Motor neuron (in vitro differentiated cells): ENCODE data around the gene PPP2R5E. TPM values are rescaled to one million over a fixed set of nuclear protein-coding genes. Genes with fewer than 3 reads are reported as not detected.
"Not testable (repeated sequence)": the region's sequence is repeated elsewhere in the genome, so short reads cannot be mapped to it uniquely, and the experiment has no call there.

ENCODE experiments used
- ATAC-seq, 8 experiments: fragments of 200-7000 bp; cut with Tn5 transposase; replicated peaks in 6 of 8; 2 replicates each; pipeline ENCODE4 v1.8.0; 2021; ENCODE audit warnings: mild to moderate bottlenecking in 8 of 8, moderate library complexity in 8 of 8
- H3K27ac ChIP-seq, 2 donors: fragments of 250-450 bp; sonication (Bioruptor Pico); 2 replicates each; pipeline ENCODE4 v1.9.0; 2021; ENCODE audit warnings: antibody characterized with exemption in 2 of 2, mild to moderate bottlenecking in 2 of 2, moderate library complexity in 1 of 2
- H3K4me1 ChIP-seq, 2 donors: fragments of 250-450 bp; sonication (Bioruptor Pico); replicated peaks in 1 of 2; 2 replicates each; pipeline ENCODE4 v1.6.1; 2021; ENCODE audit warnings: antibody characterized with exemption in 2 of 2, mild to moderate bottlenecking in 2 of 2, moderate library complexity in 1 of 2
- H3K4me3 ChIP-seq, 5 donors: fragments of 250-450 bp; sonication (Bioruptor Pico); 2 replicates each; pipeline ENCODE4 v1.9.0; 2021; ENCODE audit warnings: antibody characterized with exemption in 5 of 5, mild to moderate bottlenecking in 5 of 5, moderate library complexity in 4 of 5
- WGBS, 10 experiments: fragments of 450-650 bp; shearing (Covaris generic); methylation state at CpG; one replicate each; pipeline ENCODE4 v1.0.0; 2022; 5-methylcytosine and 5-hydroxymethylcytosine counted together
- in situ Hi-C, 9 experiments: fragments of 400-800 bp; cut with MboI; loops; one replicate each; pipeline ENCODE4 v1.15.0; 2021; ENCODE audit warnings: low sequenced_read_pairs in 9 of 9, low pct_unique_long_range_greater_than_20kb in 2 of 9; ENCODE audit not compliant: unreplicated experiment in 9 of 9
- total RNA-seq, 8 experiments: library from RNA; unstranded; fragments of 300-600 nt; gene quantifications; 2 replicates each; pipeline versions ENCODE4 v1.2.3 to v1.2.4, GENCODE V29; 2022

Gene PPP2R5E
- 10 to 100 TPM; 10.3 to 39.2 (median 27.6) TPM for total RNA-seq

DNA sequence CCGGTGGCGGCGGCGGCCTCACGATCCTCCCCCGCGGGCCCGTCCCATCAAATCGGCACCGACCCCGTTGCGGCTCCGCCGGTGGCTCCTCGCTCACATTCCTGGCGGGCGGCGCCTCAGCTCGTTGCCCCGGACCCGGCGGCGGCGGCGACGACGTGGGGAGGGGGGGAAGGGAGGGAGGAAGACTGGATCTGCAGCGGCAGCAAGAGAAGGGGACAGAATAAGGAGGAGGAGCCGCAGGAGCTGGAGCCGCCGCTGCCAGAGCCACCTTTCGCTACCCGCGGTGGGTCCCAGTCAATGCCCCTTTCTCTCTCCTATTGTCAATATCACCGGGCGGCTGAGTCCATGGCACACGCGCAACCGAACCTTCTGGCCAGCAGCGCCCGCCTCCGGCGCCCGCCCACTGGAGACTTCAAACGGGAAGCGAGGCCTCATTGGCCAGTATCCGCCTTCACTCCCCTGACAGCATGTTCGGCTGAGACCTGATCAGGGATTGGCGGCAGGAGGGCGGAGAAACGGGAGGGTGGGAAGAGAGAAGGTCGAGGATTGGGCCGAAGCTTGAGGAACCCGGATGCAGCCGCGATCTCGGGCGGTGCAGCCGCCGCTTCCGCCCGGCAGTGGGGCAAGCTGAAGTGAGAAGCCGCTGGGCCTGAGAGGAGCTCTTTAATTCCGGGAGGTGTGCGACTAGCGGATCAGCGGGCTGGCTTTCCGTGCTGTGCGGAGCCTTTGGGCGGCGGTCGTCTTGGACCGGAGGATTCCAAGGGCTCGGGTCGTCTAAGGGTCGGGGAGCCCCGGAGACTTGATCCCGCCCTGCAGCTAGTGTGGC is at the start of gene PPP2R5E:
Gene PPP2R5E, minus strand, starts transcription at position 378 of the 826 bp plus-strand sequence. CDS start 3,692 bp downstream, outside the sequence.
- Histone ChIP-seq H3K4me3 (peak within 1 kb of the TSS; percentile 75 to 93 (median 82)), H3K27ac (peak within 1 kb of the TSS; percentile 87 to 88), H3K4me1 (peaks cover 8 to 9% of the 10 kb centered on the region in 2 donors)
- 0 to 20% methylated on average over 1 to 11 of the region's 78 CpGs; no CpG with 5 or more reads in 8 of the 10 experiments for WGBS, 10 experiments
- in situ Hi-C loops, result loop anchor here in 1 of 9 experiments (10.0 kb wide), 1 partner anchor 158 kb away; no protein-coding TSS in a partner anchor
- peak; percentile 94 to 97 (median 96) for ATAC-seq

DNA sequence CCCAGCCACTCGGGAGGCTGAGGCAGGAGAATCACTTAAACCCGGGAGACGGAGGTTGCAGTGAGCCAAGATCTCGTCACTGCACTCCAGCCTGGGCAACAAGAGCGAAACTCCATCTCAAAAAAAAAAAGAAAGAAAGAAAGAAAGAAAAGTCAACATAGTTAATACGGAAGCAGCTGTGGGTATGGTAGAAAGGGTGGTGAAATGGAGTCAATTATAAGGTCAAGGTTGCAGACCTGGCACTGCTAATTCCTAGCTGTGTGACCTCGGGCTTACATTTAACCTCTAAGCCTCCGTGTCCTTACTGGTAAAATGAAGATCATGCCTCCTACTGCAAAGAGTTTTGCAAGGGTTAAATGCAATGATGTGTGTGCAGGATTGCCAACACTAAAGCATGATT is 39.9 kb upstream of the PPP2R5E start:
- 20 to 100% (median 80%) methylated on average over 1 to 6 of the region's 8 CpGs; no CpG with 5 or more reads in 2 of the 10 experiments for whole genome bisulfite sequencing, 10 experiments
- ATAC-seq, H3K27ac ChIP-seq, H3K4me3 ChIP-seq, in situ Hi-C loops, H3K4me1 ChIP-seq: not testable (repeated sequence)

GRCh38 chr14:63581491-63581890 is 38.3 kb upstream of the PPP2R5E start:
- in situ Hi-C loops, result no loop called here
- H3K4me3 ChIP-seq, result no peak overlapping the region
- no peak overlapping the region for H3K27ac ChIP-seq
- ATAC-seq, result no peak
- WGBS, 10 experiments, result 9 to 100% (median 79%) methylated on average over 1 to 4 of the region's 4 CpGs; no CpG with 5 or more reads in 1 of the 10 experiments
- no peaks in the 10 kb centered on the region for H3K4me1 ChIP-seq

- 83 to 100% (median 100%) methylated on average over 1 of the region's 1 CpG; no CpG with 5 or more reads in 4 of the 10 experiments for WGBS, 10 experiments
- H3K4me3 ChIP-seq, result no peak overlapping the region
- H3K27ac ChIP-seq, result no peak overlapping the region
- no peaks in the 10 kb centered on the region for H3K4me1 ChIP-seq
- no peak for ATAC-seq
- in situ Hi-C loops, result no loop called here
Measured at GRCh38 chr14:63578300-63578699, 35.1 kb upstream of the PPP2R5E start.

- 40 to 94% (median 60%) methylated on average over 1 to 4 of the region's 4 CpGs; no CpG with 5 or more reads in 1 of the 10 experiments for WGBS, 10 experiments
- no peaks in the 10 kb centered on the region for H3K4me1 ChIP-seq
- no peak overlapping the region for H3K4me3 ChIP-seq
- in situ Hi-C loops, result no loop called here
- H3K27ac ChIP-seq, result no peak overlapping the region
- peak in 2 of 8 experiments; percentile 18 to 29 for ATAC-seq
Measured at GRCh38 chr14:63573581-63573980, 30.4 kb upstream of the PPP2R5E start.

DNA sequence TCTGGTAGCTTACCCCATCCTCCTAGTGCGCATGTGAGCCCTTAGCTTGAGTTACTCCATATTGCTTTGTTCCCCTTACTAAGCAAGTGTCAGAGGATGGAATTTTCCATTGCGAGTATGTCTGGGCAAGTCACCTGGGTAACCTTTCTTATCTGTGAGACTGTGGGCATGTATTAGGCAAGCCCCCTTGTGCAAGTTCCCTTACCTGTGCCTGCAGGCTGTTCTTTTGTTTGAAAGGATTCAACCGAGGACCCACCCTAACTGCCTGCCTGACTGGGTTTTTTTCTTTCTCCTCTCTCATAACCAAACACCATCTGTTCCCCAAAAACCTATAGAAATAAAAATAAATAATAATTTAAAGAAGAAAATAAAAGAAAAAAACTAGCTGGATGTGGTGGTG is 22.3 kb upstream of the PPP2R5E start:
- no peak overlapping the region for H3K4me3 ChIP-seq
- no peak for ATAC-seq
- no peaks in the 10 kb centered on the region for H3K4me1 ChIP-seq
- WGBS, 10 experiments, result 76 to 100% (median 92%) methylated on average over 1 to 3 of the region's 3 CpGs
- no peak overlapping the region for H3K27ac ChIP-seq
- in situ Hi-C loops, result no loop called here

DNA sequence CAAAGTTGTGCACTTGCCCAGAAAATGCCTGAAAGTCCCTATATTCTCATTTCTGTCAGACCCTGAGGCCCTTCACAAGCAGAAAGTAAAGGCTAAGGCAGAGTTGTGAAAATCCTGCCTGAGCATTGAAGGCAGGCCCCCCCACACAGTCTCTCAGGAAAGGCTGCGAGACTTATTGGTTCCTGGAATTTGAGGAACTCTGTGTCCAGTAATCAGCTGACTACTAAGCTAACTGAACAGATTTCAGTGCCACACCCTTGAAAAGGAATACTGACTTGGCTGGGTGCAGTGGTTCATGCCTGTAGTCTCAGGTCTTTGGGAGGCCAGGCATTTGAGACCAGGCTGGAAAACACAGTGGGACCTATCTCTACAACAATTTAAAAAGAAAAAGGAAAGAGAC is 21.1 kb upstream of the PPP2R5E start:
- Histone ChIP-seq H3K4me1 (no peaks in the 10 kb centered on the region), H3K27ac (no peak overlapping the region), H3K4me3 (no peak overlapping the region)
- peak in 3 of 8 experiments; percentile 91 to 94 (median 92) for ATAC-seq
- WGBS, 10 experiments, result 0 to 100% (median 92%) methylated on average over 1 of the region's 1 CpG; no CpG with 5 or more reads in 6 of the 10 experiments
- in situ Hi-C loops, result no loop called here

DNA sequence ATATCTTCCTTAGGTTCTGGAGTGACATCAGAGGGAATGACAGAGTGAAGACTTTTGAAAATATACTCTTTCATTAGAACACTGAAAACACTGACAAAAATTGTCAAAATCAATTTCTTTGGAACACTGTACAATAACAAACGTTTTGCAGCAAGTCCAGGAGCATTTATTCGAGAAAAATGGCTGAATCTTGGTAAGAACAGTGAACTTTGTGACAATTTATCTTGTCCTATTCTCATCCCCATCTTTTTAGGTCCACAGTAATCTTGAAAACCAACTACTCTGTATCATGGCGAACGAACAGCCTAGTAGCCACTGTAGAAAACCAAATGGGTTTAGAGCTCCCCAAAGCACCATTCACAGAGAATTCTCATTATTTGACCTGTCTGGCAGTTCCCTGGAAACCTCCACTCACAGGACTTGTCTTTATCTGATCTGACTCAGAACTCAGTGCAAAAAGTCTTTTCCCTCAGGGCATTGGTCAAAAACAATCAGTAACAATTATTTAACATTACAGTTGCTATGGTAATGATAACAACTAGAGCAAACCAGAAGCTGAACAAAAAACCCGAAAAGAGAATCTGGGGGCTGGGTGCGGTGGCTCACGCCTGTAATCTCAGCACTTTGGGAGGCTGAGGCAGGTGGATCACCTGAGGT is 20.3 kb upstream of the PPP2R5E start:
- in situ Hi-C loops, result no loop called here
- Histone ChIP-seq H3K4me3 (no peak overlapping the region), H3K4me1 (no peaks in the 10 kb centered on the region), H3K27ac (no peak overlapping the region)
- WGBS, 10 experiments, result 34 to 90% (median 69%) methylated on average over 3 to 7 of the region's 7 CpGs; no CpG with 5 or more reads in 1 of the 10 experiments
- ATAC-seq, result peak in 3 of 8 experiments; percentile 44 to 72 (median 71)

DNA sequence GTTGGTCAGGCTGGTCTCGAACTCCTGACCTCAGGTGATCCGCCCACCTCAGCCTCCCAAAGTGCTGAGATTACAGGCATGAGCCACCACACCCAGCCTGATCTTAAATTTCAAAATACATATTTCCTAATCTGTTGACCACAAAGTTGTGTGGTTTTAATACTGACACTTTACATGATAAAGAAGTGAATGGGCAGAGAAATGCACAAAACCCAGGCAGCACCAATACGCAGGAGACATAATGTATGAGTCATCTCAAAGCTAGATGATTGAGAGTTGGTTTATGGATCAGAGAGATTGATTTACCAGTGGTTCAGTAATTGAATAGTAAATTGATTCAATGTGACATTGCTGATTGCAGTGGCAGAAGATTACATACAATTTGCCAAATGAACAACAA is 19.2 kb upstream of the PPP2R5E start:
- in situ Hi-C loops, result no loop called here
- 11 to 100% (median 65%) methylated on average over 1 to 3 of the region's 3 CpGs; no CpG with 5 or more reads in 4 of the 10 experiments for WGBS, 10 experiments
- ATAC-seq, result peak in 1 of 8 experiments; percentile 11

DNA sequence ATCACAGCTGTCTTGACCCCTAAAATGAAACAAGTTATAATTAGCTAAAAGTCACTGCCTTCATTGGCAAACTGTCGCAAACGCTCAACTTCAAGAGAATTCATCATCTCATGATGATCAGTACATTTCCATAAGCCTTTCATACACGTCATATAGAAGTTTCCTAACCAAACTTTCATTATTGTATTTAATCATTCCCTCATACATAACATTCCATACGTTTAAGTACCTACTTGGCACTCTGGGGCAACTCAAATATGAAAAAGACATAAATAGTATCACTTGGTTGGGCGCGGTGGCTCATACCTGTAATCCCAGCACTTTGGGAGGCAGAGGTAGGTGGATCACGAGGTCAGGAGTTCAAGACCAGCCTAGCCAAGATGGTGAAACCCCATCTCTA is 12.4 kb upstream of the PPP2R5E start:
- Histone ChIP-seq H3K27ac (no peak overlapping the region), H3K4me1 (no peaks in the 10 kb centered on the region), H3K4me3 (no peak overlapping the region)
- 40 to 90% (median 72%) methylated on average over 1 to 7 of the region's 7 CpGs; no CpG with 5 or more reads in 1 of the 10 experiments for WGBS, 10 experiments
- ATAC-seq, result no peak
- in situ Hi-C loops, result no loop called here

More for the DNA sequence above, 19.2 kb upstream of the PPP2R5E start:
- Histone ChIP-seq H3K4me3 (no peak overlapping the region), H3K4me1 (no peaks in the 10 kb centered on the region), H3K27ac (no peak overlapping the region)

GRCh38 chr14:63551332-63551731 is 8.2 kb upstream of the PPP2R5E start:
- H3K27ac ChIP-seq, result no peak overlapping the region
- no peak overlapping the region for H3K4me3 ChIP-seq
- no peaks in the 10 kb centered on the region for H3K4me1 ChIP-seq
- 10 to 72% (median 43%) methylated on average over 1 to 3 of the region's 3 CpGs; no CpG with 5 or more reads in 5 of the 10 experiments for WGBS, 10 experiments
- in situ Hi-C loops, result no loop called here
- peak in 3 of 8 experiments; percentile 26 to 89 (median 84) for ATAC-seq

DNA sequence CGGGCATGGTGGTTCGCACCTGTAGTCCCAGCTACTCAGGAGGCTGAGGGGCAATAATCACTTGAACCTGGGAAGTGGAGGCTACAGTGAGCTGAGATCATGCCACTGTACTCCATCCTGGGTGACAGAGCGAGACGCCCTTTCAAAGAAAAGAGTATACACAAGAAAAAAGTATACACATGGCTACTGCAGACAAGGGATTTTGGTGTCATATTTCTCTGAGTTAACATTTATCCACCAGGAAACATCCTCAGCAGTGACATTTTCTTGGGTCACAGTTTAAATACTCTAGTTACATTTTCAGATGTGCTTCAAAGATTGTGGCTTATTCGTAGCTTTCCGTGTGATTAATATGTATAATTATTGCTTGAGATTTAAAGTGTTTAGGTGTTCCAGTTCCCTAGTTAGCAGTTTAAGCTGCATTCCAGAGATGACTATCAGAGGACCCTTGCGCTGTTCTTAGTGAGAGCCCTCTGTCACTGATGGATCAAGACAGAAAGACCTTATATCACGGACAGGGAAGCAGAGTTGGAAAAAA is 4.7 kb upstream of the PPP2R5E start:
- in situ Hi-C loops, result loop anchor here in 1 of 9 experiments (10.0 kb wide), 1 partner anchor 163 kb away; no protein-coding TSS in a partner anchor
- 75 to 100% (median 92%) methylated on average over 1 to 6 of the region's 8 CpGs; no CpG with 5 or more reads in 1 of the 10 experiments for WGBS, 10 experiments
- Histone ChIP-seq H3K27ac (no peak overlapping the region), H3K4me1 (peaks cover 0 to 3% of the 10 kb centered on the region in 2 donors), H3K4me3 (no peak overlapping the region)
- no peak for ATAC-seq

- Histone ChIP-seq H3K4me1 (peaks cover 8 to 9% of the 10 kb centered on the region in 2 donors), H3K27ac (no peak overlapping the region), H3K4me3 (no peak overlapping the region)
- 80 to 100% (median 98%) methylated on average over 1 to 3 of the region's 3 CpGs for WGBS, 10 experiments
- in situ Hi-C loops, result loop anchor here in 1 of 9 experiments (10.0 kb wide), 1 partner anchor 161 kb away; no protein-coding TSS in a partner anchor
- no peak for ATAC-seq
Measured at GRCh38 chr14:63545431-63545830, 2.3 kb upstream of the PPP2R5E start.
